Measurements from ENCODE around the gene PSMD11.

GRCh38 chr17:32495359-32496231 lies 51.3 kb downstream of the PSMD11 start:
- TF ChIP-seq, protein P1, sequence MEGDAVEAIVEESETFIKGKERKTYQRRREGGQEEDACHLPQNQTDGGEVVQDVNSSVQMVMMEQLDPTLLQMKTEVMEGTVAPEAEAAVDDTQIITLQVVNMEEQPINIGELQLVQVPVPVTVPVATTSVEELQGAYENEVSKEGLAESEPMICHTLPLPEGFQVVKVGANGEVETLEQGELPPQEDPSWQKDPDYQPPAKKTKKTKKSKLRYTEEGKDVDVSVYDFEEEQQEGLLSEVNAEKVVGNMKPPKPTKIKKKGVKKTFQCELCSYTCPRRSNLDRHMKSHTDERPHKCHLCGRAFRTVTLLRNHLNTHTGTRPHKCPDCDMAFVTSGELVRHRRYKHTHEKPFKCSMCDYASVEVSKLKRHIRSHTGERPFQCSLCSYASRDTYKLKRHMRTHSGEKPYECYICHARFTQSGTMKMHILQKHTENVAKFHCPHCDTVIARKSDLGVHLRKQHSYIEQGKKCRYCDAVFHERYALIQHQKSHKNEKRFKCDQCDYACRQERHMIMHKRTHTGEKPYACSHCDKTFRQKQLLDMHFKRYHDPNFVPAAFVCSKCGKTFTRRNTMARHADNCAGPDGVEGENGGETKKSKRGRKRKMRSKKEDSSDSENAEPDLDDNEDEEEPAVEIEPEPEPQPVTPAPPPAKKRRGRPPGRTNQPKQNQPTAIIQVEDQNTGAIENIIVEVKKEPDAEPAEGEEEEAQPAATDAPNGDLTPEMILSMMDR (IDR thresholded peaks at IDR 0.05; ENCODE audit: low read length): no peak
- TF ChIP-seq EZH2 (IDR thresholded peaks at IDR 0.05; ENCODE audit: borderline replicate concordance, low read length): no peak

Measured in OCI-LY1 (cell line).